ENCODE measurements around the gene PXDN. TPM values are rescaled to one million over a fixed set of nuclear protein-coding genes. Genes with fewer than 3 reads are reported as not detected.
"Not testable (repeated sequence)": the region's sequence is repeated elsewhere in the genome, so short reads cannot be mapped to it uniquely, and the experiment has no call there.

PXDN gene
- total RNA-seq, 1 experiment from 2014 or later: 146 TPM

DNA sequence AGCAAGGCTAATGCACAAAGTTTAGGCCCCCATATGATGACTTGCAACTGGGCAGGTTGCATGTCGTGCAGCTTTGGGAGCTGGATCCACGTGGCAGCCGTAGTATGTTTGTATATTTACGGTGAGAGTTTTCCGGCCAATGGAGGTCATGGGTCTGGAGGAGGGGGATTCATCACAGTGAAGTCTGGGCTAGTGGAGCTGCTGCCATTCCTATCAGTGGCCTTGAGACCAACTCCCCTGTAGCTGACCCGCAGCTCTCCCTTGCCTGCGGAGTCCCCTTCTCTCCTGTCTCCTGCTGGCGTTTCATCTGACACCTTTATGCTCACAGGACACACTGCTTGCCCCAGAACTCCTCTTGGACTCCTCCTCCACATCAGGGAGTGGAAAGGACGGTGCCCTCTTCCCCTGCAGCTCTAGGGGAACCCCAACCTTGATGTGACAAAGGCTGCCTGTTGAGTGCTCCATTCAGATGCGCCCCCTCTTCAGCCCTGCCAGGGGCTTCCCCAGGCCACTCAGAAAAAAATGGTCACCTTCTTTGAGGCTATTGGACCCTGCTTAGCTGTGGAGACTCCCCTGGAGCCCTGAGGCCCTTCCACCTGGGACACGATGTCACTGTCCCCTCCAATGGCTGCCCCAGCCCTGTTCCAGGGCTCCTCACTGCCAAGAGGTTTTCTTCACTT, 121.7 kb downstream of the PXDN start:
- no peak overlapping the region for H3K4me3 Mint-ChIP-seq
- H3K36me3 Mint-ChIP-seq: peaks cover 42% of the 10 kb centered on the region
- ChIA-PET POLR2A (no interaction called here), CTCF (no interaction called here)
- H3K27ac Mint-ChIP-seq: no peak overlapping the region
- TF ChIP-seq, protein P1, sequence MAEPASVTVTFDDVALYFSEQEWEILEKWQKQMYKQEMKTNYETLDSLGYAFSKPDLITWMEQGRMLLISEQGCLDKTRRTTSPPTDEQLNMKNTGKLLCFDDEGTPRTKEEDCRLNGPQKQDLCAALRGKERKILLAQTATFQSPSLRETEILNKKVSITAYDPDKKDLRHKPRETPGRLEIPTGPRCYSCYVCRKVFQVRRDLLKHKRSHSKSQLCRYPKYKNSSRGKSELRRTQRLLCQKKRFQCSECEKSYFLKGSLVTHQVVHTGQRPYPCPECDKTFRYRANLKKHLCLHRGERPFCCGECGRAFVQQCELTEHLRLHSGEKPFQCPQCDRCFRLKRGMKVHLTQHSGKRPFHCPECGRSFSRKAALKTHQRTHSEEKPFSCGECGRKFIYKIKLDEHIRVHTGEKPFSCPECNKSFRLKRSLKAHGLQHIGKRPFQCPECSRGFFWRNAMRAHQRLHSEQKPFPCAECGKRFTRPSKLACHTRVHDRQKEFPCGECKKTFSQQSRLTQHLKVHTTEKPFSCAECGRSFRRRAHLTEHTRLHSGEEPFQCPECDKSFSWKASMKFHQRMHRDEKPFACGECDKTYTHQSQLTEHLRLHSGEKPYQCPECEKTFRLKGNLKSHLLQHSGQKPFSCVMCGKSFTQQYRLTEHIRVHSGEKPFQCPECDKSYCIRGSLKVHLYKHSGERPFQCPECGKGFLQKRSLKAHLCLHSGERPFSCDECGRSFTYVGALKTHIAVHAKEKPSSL (CRISPR knock-in tag; conservative IDR thresholded peaks at IDR 0.05): no peak
- TF ChIP-seq, protein P2, sequence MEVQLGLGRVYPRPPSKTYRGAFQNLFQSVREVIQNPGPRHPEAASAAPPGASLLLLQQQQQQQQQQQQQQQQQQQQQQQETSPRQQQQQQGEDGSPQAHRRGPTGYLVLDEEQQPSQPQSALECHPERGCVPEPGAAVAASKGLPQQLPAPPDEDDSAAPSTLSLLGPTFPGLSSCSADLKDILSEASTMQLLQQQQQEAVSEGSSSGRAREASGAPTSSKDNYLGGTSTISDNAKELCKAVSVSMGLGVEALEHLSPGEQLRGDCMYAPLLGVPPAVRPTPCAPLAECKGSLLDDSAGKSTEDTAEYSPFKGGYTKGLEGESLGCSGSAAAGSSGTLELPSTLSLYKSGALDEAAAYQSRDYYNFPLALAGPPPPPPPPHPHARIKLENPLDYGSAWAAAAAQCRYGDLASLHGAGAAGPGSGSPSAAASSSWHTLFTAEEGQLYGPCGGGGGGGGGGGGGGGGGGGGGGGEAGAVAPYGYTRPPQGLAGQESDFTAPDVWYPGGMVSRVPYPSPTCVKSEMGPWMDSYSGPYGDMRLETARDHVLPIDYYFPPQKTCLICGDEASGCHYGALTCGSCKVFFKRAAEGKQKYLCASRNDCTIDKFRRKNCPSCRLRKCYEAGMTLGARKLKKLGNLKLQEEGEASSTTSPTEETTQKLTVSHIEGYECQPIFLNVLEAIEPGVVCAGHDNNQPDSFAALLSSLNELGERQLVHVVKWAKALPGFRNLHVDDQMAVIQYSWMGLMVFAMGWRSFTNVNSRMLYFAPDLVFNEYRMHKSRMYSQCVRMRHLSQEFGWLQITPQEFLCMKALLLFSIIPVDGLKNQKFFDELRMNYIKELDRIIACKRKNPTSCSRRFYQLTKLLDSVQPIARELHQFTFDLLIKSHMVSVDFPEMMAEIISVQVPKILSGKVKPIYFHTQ (CRISPR knock-in tag; IDR thresholded peaks at IDR 0.05): no peak
- TF ChIP-seq, protein P3, sequence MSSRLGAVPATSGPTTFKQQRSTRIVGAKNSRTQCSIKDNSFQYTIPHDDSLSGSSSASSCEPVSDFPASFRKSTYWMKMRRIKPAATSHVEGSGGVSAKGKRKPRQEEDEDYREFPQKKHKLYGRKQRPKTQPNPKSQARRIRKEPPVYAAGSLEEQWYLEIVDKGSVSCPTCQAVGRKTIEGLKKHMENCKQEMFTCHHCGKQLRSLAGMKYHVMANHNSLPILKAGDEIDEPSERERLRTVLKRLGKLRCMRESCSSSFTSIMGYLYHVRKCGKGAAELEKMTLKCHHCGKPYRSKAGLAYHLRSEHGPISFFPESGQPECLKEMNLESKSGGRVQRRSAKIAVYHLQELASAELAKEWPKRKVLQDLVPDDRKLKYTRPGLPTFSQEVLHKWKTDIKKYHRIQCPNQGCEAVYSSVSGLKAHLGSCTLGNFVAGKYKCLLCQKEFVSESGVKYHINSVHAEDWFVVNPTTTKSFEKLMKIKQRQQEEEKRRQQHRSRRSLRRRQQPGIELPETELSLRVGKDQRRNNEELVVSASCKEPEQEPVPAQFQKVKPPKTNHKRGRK (CRISPR knock-in tag; IDR thresholded peaks at IDR 0.05; ENCODE audit: borderline replicate concordance): no peak
- TF ChIP-seq, protein P4, sequence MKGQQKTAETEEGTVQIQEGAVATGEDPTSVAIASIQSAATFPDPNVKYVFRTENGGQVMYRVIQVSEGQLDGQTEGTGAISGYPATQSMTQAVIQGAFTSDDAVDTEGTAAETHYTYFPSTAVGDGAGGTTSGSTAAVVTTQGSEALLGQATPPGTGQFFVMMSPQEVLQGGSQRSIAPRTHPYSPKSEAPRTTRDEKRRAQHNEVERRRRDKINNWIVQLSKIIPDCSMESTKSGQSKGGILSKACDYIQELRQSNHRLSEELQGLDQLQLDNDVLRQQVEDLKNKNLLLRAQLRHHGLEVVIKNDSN (CRISPR knock-in tag; IDR thresholded peaks at IDR 0.05): no peak
- no peak for TF ChIP-seq FOXJ3 (CRISPR knock-in tag; IDR thresholded peaks at IDR 0.05; ENCODE audit: borderline replicate concordance)
- DNase-seq (ENCODE audit: low spot score): no peak
- ATAC-seq: no peak
- H3K27me3 Mint-ChIP-seq (ENCODE audit: low read depth): no peaks in the 10 kb centered on the region; the same call in 1 of the 2 replicates
- H3K4me1 Mint-ChIP-seq: peaks cover 64% of the 10 kb centered on the region
- H3K9me3 Mint-ChIP-seq: peaks cover 18% of the 10 kb centered on the region

DNA sequence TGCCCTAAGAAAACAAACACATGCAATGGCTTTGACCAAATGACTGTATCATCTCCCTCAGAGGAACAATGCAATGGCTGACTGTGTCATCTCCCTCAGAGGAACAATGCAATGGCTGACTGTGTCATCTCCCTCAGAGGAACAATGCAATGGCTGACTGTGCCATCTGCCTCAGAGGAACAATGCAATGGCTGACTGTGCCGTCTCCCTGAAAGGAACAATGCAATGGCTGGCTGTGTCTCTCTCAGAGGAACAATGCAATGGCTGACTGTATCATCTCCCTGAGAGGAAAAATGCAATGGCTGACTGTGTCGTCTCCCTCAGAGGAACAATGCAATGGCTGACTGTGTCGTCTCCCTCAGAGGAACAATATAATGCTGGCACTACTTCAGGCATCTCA, 122.3 kb downstream of the PXDN start:
- H3K36me3 Mint-ChIP-seq: peaks cover 44% of the 10 kb centered on the region
- CTCF ChIA-PET; H3K27me3 Mint-ChIP-seq (ENCODE audit: low read depth); ATAC-seq; H3K27ac Mint-ChIP-seq; DNase-seq (ENCODE audit: low spot score); H3K4me3 Mint-ChIP-seq; POLR2A ChIA-PET: not testable (repeated sequence)
- peaks cover 64% of the 10 kb centered on the region for H3K4me1 Mint-ChIP-seq
- peaks cover 16% of the 10 kb centered on the region for H3K9me3 Mint-ChIP-seq

DNA sequence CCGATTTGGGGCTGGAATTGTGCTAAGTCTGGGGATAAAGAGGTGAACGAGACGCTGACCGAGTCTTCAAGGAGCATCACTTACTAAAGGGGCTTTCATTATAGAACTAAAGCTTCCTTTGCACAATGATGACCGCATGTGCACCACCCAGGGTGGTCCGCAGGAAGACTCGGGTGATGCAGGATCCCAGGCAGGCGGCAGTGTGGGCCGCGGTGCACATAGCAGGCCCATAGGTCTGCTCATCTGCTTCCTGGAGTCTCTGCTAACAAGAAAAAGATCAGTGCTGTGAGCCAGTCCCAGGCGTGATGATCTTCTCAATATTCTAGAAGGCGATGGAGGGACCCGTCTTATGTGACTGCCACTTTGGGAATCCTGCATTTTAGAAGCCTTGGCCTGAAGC, 122.8 kb downstream of the PXDN start:
- ATAC-seq (no peak), DNase-seq (ENCODE audit: low spot score) (no peak)
- no peak overlapping the region; the same call in 1 of the 2 replicates for H3K27ac Mint-ChIP-seq
- ChIA-PET CTCF (no interaction called here), POLR2A (no interaction called here)
- TF ChIP-seq, protein P5, sequence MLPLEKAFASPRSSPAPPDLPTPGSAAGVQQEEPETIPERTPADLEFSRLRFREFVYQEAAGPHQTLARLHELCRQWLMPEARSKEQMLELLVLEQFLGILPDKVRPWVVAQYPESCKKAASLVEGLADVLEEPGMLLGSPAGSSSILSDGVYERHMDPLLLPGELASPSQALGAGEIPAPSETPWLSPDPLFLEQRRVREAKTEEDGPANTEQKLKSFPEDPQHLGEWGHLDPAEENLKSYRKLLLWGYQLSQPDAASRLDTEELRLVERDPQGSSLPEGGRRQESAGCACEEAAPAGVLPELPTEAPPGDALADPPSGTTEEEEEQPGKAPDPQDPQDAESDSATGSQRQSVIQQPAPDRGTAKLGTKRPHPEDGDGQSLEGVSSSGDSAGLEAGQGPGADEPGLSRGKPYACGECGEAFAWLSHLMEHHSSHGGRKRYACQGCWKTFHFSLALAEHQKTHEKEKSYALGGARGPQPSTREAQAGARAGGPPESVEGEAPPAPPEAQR (CRISPR knock-in tag; IDR thresholded peaks at IDR 0.05): no peak
- TF ChIP-seq ELF4 (CRISPR knock-in tag; IDR thresholded peaks at IDR 0.05; ENCODE audit: low read depth) (no peak), ZNF671 (CRISPR knock-in tag; IDR thresholded peaks at IDR 0.05) (no peak)
- peaks cover 15% of the 10 kb centered on the region for H3K9me3 Mint-ChIP-seq
- H3K4me1 Mint-ChIP-seq: peaks cover 63% of the 10 kb centered on the region
- H3K4me3 Mint-ChIP-seq: no peak overlapping the region
- H3K27me3 Mint-ChIP-seq (ENCODE audit: low read depth): no peaks in the 10 kb centered on the region; the same call in 1 of the 2 replicates
- H3K36me3 Mint-ChIP-seq: peaks cover 48% of the 10 kb centered on the region

DNA sequence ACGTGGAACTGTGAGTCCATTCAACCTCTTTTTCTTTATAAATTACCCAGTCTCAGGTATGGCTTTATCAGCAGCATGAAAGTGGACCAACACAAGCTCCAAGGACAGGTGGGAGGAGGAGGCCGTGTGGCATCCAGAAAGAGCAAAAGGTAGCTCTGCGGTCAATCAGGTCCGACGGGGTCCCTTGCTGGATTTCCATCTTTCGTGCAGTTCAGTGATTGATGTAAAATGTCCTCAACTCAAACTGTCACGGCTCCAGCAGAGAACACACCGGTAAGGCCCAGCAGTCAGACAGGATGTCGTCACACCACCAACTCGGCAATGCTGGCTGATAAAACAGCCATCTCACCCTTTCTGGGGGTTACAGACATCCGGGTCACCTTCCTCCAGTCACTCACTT, 123.3 kb downstream of the PXDN start:
- DNase-seq (ENCODE audit: low spot score) (no peak), ATAC-seq (no peak)
- POLR2A ChIA-PET: no interaction called here
- Mint-ChIP-seq H3K27me3 (ENCODE audit: low read depth) (no peaks in the 10 kb centered on the region; the same call in 1 of the 2 replicates), H3K9me3 (peaks cover 15% of the 10 kb centered on the region), H3K4me3 (no peak overlapping the region), H3K27ac (0 out of 2 replicates have a peak overlapping the region, but pooled peaks have one; percentile 43), H3K4me1 (peaks cover 60% of the 10 kb centered on the region), H3K36me3 (peaks cover 52% of the 10 kb centered on the region)
- CTCF ChIA-PET: no interaction called here
- no peak for TF ChIP-seq RORB (CRISPR knock-in tag; IDR thresholded peaks at IDR 0.05)
- TF ChIP-seq NR3C1 (CRISPR knock-in tag; conservative IDR thresholded peaks at IDR 0.05; ENCODE audit: low read depth): no peak
- TF ChIP-seq, protein P6, sequence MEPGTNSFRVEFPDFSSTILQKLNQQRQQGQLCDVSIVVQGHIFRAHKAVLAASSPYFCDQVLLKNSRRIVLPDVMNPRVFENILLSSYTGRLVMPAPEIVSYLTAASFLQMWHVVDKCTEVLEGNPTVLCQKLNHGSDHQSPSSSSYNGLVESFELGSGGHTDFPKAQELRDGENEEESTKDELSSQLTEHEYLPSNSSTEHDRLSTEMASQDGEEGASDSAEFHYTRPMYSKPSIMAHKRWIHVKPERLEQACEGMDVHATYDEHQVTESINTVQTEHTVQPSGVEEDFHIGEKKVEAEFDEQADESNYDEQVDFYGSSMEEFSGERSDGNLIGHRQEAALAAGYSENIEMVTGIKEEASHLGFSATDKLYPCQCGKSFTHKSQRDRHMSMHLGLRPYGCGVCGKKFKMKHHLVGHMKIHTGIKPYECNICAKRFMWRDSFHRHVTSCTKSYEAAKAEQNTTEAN (CRISPR knock-in tag; IDR thresholded peaks at IDR 0.05): no peak
- no peak for TF ChIP-seq ZNF121 (CRISPR knock-in tag; IDR thresholded peaks at IDR 0.05)
- TF ChIP-seq, protein P7, sequence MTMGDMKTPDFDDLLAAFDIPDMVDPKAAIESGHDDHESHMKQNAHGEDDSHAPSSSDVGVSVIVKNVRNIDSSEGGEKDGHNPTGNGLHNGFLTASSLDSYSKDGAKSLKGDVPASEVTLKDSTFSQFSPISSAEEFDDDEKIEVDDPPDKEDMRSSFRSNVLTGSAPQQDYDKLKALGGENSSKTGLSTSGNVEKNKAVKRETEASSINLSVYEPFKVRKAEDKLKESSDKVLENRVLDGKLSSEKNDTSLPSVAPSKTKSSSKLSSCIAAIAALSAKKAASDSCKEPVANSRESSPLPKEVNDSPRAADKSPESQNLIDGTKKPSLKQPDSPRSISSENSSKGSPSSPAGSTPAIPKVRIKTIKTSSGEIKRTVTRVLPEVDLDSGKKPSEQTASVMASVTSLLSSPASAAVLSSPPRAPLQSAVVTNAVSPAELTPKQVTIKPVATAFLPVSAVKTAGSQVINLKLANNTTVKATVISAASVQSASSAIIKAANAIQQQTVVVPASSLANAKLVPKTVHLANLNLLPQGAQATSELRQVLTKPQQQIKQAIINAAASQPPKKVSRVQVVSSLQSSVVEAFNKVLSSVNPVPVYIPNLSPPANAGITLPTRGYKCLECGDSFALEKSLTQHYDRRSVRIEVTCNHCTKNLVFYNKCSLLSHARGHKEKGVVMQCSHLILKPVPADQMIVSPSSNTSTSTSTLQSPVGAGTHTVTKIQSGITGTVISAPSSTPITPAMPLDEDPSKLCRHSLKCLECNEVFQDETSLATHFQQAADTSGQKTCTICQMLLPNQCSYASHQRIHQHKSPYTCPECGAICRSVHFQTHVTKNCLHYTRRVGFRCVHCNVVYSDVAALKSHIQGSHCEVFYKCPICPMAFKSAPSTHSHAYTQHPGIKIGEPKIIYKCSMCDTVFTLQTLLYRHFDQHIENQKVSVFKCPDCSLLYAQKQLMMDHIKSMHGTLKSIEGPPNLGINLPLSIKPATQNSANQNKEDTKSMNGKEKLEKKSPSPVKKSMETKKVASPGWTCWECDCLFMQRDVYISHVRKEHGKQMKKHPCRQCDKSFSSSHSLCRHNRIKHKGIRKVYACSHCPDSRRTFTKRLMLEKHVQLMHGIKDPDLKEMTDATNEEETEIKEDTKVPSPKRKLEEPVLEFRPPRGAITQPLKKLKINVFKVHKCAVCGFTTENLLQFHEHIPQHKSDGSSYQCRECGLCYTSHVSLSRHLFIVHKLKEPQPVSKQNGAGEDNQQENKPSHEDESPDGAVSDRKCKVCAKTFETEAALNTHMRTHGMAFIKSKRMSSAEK (CRISPR knock-in tag; IDR thresholded peaks at IDR 0.05; ENCODE audit: borderline replicate concordance): no peak
